HG02970 (cell line): ENCODE results near the gene HCRT.

Source experiments
- ATAC-seq: cut with Tn5 transposase; IDR thresholded peaks from one replicate; pipeline ENCODE4 v1.9.1; 2021; ENCODE audit warnings: mild to moderate bottlenecking, moderate library complexity, moderate number of reproducible peaks; ENCODE audit not compliant: unreplicated experiment, low FRiP score

Gene HCRT

DNA sequence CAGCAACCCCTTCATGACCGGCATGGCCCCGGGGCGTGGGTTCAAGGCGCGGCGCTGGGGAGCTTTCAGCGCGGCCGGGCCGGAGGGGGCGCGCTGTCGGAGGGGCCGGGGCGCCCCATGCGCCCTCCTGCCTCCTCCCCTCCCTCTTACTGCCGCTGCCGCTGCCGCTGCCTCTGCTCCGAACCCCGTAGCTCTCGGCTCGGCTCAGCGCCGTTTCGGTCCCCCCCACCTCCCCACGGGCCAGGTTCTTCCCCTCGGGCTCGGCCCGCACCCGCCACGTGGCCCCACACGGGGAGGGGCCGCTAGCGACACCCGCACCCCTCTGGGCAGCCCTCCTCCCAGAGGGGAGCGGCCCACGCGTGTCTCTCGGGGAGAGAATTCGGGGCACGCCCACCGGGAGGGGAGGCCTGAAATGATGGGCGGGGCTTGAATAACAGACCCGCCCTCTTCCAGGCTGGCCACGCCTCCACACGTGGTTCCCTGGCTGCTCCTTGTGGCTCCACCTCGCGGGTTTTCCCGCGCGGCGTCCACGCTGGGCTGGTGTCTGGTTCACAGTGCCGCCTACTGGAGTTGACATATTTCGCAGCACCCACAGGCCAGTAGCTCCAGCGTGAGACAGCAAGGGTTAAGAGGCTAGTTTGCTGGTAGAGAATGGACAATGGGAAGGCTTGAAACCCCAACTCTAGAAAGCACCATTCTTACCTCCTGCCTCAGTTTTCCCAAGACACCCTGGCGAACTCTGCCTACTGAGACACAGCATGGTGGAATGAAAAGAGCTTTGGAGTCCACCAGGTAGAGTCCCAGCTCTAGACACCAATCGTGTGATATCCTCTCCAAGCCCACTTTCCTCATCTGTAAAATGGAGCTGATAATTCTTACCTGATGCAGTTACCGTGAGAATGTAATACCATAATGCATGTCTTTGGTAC is 4.1 kb downstream of the HCRT start, which contains the start of gene KCNH4:
TSS of gene KCNH4 (minus strand) at position 221 of the 929 bp plus-strand sequence. CDS start at position 24, 197 bp downstream.
- peak; percentile 50 for ATAC-seq

DNA sequence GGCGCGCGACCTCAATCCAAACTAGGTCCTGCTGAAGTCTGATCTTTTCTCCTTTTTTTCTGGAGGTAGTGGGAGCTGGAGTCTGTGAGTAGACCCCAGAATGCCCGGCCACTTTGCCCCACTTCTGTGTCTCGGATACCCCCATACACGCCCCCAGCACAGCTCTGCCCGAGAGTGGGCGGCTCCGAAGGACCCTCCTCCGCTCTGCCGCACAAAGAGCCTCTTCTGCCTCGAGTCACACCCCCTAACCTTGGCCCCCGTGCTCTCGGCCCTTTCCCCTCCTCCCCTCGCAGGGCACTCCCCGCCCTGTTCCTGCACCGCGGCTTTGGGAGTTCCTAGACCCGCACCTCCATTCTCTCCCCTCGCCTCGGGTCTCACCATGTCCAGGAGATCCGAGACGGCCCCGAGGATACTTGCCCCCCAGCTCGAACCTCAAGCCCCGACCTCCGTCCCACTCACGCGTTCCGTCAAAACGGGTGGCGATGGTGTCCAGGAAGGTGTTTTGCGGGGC is 4.8 kb downstream of the HCRT start:
- no peak for ATAC-seq

DNA sequence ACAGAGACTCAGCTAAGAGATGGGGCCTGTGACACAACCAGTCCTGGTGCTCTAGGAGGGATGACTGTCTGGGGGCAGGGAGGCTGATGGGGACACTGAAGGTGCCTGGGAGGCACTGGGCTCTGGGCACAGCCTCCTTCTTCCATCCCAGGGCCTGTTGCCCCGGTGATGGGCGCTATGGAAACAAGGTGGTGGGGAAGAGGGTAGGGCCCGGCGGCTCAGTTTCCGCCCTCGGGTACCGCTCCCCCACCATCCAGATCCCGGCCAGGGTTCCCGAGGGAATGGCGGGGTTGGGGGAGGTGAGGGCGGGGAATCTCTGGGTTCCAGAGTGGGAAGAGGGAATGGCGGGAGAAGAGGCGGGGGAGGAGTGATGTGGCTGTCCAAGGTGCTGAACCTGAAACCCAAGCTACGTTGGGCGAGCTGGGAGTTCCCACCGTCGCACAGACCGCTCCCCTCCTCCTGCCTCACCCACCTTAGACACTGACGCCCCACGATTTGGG is 5.3 kb downstream of the HCRT start:
- no peak for ATAC-seq

DNA sequence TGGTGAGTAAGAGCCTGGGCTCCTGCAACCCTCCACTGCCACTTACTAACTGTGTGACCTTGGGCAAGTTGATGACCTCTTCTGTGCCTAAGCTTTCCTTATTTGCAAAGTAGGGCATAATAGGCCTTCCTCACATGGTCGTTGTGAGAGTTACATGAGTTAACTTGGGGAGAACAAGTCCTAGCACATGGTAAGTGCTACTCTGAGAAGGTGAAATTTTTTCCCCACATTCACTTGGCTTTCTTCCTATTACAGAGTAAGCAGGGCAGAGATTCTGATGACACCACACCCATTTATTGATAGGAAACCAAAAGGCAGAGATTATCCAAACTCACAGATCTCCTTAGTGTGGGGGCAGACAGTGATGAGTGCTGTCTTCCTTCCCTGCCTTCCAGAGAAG is 5.9 kb downstream of the HCRT start:
- no peak for ATAC-seq

DNA sequence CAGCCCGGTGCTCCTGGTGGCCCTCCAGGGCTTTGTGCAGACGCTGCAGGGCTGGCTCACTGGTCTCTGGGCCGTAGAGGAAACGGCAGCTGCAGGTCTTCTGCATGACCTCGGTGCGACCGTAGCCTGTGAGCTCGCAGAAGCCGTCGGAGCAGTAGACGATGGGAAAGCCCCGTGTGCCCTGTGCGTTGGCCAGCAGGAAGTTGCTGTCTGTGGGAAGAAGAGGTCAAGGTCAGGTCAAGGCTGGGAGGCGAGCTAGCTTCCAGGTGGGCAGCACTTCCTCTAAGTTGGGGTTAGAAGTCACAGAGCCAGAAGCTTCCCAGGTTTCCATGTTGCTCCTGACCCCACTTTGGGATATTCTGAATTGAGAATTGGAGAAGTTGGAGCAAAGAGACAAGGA is 6.4 kb downstream of the HCRT start:
- no peak for ATAC-seq

GRCh38 chr17:42177684-42178083 is 7.6 kb downstream of the HCRT start:
- no peak for ATAC-seq

- no peak for ATAC-seq
Measured at GRCh38 chr17:42174126-42174783, 11.0 kb downstream of the HCRT start.

- no peak for ATAC-seq
Measured at GRCh38 chr17:42171831-42172230, 13.4 kb downstream of the HCRT start.

DNA sequence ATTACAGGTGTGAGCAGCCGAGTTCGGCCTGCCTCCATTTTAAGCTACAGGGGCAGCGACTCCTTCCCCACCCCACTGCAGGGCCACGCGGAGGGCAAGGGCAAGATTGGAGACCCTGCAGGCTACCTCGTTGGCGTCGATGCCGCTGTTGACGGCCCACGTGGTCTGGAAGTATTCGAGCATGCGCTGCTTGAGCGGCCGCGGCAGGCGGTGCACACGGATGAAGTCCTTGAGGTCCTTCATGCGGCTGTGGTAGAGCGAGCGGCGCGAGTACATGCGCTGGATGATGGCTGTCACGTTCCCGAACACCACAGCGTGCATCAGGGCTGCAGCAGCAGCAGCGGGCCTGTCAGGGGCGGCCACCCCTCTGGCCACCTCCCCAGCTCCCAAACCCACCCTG is 15.9 kb downstream of the HCRT start:
- no peak for ATAC-seq

GRCh38 chr17:42167807-42168206 is 17.4 kb downstream of the HCRT start:
- ATAC-seq: no peak

DNA sequence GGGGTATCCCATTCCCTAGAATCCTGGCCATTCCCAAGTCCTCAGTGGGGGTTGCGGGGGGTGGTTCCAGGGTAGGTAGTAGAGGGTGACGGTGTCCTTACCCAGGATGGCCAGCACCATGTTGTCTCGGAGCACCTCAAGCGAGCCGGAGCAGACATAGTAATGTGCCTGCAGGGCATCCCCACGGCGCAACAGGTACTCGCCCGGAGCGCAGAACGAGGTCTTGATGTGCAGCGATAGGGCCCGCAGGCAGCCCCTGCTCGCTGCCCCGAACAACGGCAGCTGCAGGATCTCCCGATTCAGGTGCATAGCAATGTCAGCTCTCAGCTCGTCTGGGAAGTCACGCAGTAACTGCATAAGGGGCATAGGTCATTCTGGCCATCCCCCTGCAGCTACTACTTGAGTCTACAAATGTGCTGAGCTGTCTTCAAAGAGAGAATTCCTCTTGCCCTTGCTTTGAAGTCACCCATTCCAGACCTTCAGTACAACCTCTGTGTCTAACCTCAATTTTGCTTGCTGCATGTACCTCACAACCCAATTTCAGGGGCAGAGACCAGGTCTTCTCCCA is 19.0 kb downstream of the HCRT start:
- no peak for ATAC-seq

DNA sequence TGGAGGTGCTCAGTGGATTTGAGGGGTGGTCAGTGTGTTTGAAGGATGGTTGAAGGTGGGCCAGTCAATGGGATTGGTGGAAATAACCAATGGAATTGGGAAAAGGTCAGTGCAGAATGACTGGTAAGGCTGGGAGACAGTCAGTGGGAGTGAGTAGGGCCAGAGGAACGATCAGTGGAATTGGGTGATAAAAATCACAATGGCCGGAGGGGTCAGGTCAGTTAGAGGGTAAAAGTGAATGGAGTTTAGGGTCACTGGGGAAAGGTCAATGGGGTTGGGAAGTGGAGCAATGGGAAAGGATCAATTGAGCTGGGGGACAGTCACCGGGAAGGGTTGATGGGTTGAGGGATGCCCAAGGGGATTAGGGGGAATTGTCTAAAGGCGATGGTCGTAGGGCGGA is 19.5 kb downstream of the HCRT start:
- no peak for ATAC-seq

DNA sequence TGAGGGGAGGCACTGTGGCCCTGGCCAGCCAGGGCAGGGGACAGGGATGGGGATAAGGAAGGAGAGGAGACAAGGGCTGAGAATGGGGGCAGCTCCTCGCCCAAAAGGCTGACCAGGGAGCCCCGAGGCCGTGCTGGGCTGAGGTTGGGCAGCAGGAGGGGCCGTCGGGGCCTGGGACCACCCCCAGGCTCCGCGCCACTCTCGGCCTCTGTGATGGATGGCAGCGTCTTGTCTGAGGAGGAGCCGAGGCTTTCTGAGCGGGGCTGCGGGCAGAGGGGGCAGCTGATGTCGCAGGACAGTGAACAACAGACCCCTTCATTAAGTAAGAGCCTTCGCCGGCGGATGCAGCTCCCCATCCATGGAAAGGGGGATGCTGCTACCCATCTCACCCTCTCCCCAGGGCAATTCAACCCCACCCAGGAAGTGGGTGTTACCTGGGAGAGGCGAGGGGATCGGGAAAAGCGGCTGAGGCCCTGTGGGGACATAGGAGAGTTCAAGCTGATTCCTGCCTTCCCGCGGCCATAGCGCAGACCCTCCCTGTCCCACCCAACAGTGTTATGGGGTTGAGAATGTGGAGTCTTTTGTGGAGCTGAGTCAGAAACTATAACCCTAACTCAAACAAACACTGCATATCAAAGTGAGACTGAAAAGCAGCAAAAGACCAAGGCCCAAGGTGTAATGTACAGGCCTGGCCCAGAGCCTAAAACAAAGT is 21.4 kb downstream of the HCRT start:
- no peak for ATAC-seq

DNA sequence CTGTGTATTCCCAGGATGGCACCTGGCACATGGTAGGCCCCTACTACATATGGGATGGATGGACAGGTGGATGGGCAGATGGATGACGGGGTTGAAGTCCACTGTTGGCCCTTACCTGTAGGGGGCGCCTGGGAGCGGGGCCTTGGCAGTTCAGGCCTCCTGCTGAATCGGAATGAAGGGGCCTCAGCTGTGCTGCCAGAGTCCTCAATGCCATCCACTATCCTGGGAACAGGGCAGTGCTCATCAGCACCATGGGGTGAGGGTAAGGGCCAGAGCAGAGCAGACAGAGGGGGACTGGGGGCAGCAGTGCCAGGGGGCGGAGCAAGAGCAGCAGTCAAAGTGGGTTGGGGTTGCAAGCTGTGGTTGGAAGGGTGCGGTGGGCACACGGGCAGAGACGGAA is 22.1 kb downstream of the HCRT start:
- no peak for ATAC-seq

GRCh38 chr17:42160531-42160910 is 24.7 kb downstream of the HCRT start:
- ATAC-seq: no peak

GRCh38 chr17:42159796-42160530 is 25.3 kb downstream of the HCRT start:
- ATAC-seq: no peak

DNA sequence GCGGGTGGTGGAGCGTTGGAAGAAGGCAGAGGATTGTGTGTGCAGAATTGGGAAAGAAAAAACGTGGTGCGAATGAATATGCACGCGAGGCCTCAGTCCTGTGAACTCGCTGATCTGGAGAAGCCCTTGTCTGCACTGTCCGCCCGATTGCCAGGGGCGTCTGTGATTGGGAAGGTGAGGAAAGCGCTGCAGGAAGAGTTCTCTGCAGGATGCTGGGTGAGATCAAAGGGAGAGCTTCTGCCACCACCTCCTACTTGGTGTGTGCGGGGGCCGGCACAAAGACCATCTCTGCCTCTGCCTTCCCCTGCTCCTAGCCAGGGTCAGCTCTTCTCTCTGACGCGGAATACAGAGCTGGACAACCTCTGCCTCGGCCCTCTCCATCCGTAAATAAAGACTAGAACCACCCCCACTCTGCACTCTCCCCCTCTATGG is 29.6 kb downstream of the HCRT start:
- no peak for ATAC-seq

- no peak for ATAC-seq
Measured at GRCh38 chr17:42153919-42154742, 31.1 kb downstream of the HCRT start.
